ENCODE measurements around the gene PSIP1.

DNA sequence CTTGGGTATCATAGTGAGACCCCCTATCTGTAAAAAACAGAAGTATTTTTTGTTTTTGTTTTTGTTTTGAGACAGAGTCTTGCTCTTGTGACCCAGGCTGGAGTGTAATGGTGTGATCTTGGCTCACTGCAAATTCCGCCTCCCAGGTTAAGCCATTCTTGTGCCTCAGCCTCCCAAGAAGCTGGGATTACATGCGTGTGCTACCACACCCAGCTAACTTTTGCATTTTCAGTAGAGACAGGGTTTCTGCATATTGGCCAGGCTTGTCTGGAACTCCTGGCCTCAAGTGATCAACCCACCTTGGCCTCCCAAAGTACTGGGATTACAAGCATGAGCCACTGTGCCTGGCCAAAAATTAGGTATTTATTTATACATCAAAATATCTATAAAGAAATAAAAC is 31.9 kb upstream of the PSIP1 start:
- TF ChIP-seq EZH2 (IDR thresholded peaks at IDR 0.05): no peak
- TF ChIP-seq, protein P1, sequence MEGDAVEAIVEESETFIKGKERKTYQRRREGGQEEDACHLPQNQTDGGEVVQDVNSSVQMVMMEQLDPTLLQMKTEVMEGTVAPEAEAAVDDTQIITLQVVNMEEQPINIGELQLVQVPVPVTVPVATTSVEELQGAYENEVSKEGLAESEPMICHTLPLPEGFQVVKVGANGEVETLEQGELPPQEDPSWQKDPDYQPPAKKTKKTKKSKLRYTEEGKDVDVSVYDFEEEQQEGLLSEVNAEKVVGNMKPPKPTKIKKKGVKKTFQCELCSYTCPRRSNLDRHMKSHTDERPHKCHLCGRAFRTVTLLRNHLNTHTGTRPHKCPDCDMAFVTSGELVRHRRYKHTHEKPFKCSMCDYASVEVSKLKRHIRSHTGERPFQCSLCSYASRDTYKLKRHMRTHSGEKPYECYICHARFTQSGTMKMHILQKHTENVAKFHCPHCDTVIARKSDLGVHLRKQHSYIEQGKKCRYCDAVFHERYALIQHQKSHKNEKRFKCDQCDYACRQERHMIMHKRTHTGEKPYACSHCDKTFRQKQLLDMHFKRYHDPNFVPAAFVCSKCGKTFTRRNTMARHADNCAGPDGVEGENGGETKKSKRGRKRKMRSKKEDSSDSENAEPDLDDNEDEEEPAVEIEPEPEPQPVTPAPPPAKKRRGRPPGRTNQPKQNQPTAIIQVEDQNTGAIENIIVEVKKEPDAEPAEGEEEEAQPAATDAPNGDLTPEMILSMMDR (IDR thresholded peaks at IDR 0.05): no peak
